Sigmoid colon (tissue), 7 donors: ENCODE results near the gene CHD3. TPM values are rescaled to one million over a fixed set of nuclear protein-coding genes. Genes with fewer than 3 reads are reported as not detected.

Experiments used
- DNase-seq: peaks from one replicate; pipeline ENCODE4 v3.0.0-alpha.2; 2019
- H3K27ac ChIP-seq, 4 donors: fragments of 200-600 bp; sonication (generic); one replicate each; pipeline ENCODE4 v1.5.1; 2016 to 2019; ENCODE audit warnings: mild to moderate bottlenecking in 1 of 4
- H3K27me3 ChIP-seq, 3 donors: fragments of 200-600 bp; sonication (generic); one replicate each; pipeline ENCODE4 v1.5.1; 2019; ENCODE audit warnings: mild to moderate bottlenecking in 1 of 3
- H3K36me3 ChIP-seq, 4 donors: fragments of 200-600 bp; sonication (generic); one replicate each; pipeline ENCODE4 v1.5.1; 2016 to 2019
- H3K4me1 ChIP-seq, 4 donors: fragments of 200-600 bp; sonication (generic); one replicate each; pipeline ENCODE4 v1.5.1; 2017 to 2019
- H3K4me3 ChIP-seq, 4 donors: fragments of 200-600 bp; sonication (generic); one replicate each; pipeline ENCODE4 v1.5.1; 2017 to 2019; ENCODE audit warnings: mild to moderate bottlenecking in 2 of 4, moderate library complexity in 1 of 4
- H3K9me3 ChIP-seq, 4 donors: fragments of 200-600 bp in 3 of 4; sonication (generic) in 3 of 4; one replicate each; pipeline versions ENCODE4 v1.5.1 to v1.6.1; 2013 to 2019
- EP300 ChIP-seq, 4 donors: sonication (generic); formaldehyde crosslinking; IDR thresholded peaks; one replicate each; pipeline ENCODE4 v1.6.1; 2017; ENCODE audit warnings: antibody characterized with exemption in 4 of 4
- POLR2A ChIP-seq, 2 donors: fragments of 450-650 bp; IDR thresholded peaks; one replicate each; pipeline ENCODE4 v1.6.1; 2016; ENCODE audit warnings: antibody characterized with exemption in 2 of 2, mild to moderate bottlenecking in 2 of 2, moderate library complexity in 2 of 2
- POLR2AphosphoS5 ChIP-seq, 4 donors: sonication (generic); formaldehyde crosslinking; IDR thresholded peaks; one replicate each; pipeline ENCODE4 v1.6.1; 2017; ENCODE audit warnings: antibody characterized with exemption in 4 of 4
- WGBS, 2 donors: extraction: QIAGEN DNeasy Blood & Tissue Kit; methylation state at CpG; one replicate each; pipeline ENCODE4 v1.1.7; 2013; 5-methylcytosine and 5-hydroxymethylcytosine counted together
- intact Hi-C: fragments of 100-400 bp; cut with DNase I; formaldehyde crosslinking; loops from one replicate; pipeline ENCODE4 v1.15.1; 2023
- polyA plus RNA-seq, 3 donors: library from polyadenylated mRNA; stranded (reverse); fragments of 200-250 nt; gene quantifications; one replicate each; pipeline ENCODE4 v1.2.3, GENCODE V29; 2013
- total RNA-seq, 4 donors: library from RNA; depleted of rRNA; stranded (reverse); fragments of >200 nt; gene quantifications; one replicate each; pipeline ENCODE4 v1.1.0, GENCODE V29; 2016
- TF ChIP-seq, protein P1 (sequence below), 4 experiments: fragments of 450-650 bp in 3 of 4; fragments of 200-600 bp in 1 of 4; IDR thresholded peaks; one replicate each; pipeline ENCODE4 v1.5.1; 2016 to 2019; ENCODE audit warnings: antibody characterized with exemption in 4 of 4, mild to moderate bottlenecking in 3 of 4, moderate library complexity in 2 of 4
- donor health status: healthy with polysubstance abuse.
- donor health status: Bipolar disorder and iron deficiency.
- donor health status: healthy.

The CHD3 gene
- total and polyA plus RNA-seq, 7 donors: 33.8 to 147 (median 97.2) TPM

DNA sequence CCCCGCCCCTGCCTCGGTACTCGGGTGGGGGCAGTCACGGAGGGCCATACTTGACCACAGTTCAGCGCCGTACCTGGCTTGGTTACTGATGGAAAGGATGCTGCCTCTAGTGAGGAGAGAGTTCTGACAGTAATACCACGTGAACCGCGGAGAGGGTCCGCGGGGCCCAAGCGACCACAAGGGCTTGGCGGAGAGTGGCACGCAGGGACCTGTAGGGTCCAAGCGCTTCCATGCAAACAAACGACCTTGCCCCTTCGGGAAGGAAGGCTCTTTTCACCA is 45.4 kb upstream of the CHD3 start:
- H3K4me3 ChIP-seq: peak overlapping the region; percentile 61 to 85 (median 73)
- H3K9me3 ChIP-seq: no peaks in the 10 kb centered on the region
- TF ChIP-seq POLR2AphosphoS5 (IDR thresholded peaks at IDR 0.05) (no peak), POLR2A (IDR thresholded peaks at IDR 0.05) (no peak), EP300 (IDR thresholded peaks at IDR 0.05) (no peak)
- TF ChIP-seq, protein P1, sequence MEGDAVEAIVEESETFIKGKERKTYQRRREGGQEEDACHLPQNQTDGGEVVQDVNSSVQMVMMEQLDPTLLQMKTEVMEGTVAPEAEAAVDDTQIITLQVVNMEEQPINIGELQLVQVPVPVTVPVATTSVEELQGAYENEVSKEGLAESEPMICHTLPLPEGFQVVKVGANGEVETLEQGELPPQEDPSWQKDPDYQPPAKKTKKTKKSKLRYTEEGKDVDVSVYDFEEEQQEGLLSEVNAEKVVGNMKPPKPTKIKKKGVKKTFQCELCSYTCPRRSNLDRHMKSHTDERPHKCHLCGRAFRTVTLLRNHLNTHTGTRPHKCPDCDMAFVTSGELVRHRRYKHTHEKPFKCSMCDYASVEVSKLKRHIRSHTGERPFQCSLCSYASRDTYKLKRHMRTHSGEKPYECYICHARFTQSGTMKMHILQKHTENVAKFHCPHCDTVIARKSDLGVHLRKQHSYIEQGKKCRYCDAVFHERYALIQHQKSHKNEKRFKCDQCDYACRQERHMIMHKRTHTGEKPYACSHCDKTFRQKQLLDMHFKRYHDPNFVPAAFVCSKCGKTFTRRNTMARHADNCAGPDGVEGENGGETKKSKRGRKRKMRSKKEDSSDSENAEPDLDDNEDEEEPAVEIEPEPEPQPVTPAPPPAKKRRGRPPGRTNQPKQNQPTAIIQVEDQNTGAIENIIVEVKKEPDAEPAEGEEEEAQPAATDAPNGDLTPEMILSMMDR (IDR thresholded peaks at IDR 0.05): no peak
- DNase-seq: no peak
- no peaks in the 10 kb centered on the region for H3K27me3 ChIP-seq
- peaks cover 14 to 36% (median 27%) of the 10 kb centered on the region in 4 donors for H3K36me3 ChIP-seq
- WGBS, 2 donors: 0% methylated on average over 17 of the region's 17 CpGs
- peak overlapping the region; percentile 96 to 100 (median 98) for H3K27ac ChIP-seq
- H3K4me1 ChIP-seq: peaks cover 0 to 71% (median 53%) of the 10 kb centered on the region in 4 donors
- intact Hi-C loops: loop anchor here (1.0 to 5.0 kb wide), 3 partner anchors 9 to 601 kb away; partner anchors contain the start of genes GABARAP and KDM6B

DNA sequence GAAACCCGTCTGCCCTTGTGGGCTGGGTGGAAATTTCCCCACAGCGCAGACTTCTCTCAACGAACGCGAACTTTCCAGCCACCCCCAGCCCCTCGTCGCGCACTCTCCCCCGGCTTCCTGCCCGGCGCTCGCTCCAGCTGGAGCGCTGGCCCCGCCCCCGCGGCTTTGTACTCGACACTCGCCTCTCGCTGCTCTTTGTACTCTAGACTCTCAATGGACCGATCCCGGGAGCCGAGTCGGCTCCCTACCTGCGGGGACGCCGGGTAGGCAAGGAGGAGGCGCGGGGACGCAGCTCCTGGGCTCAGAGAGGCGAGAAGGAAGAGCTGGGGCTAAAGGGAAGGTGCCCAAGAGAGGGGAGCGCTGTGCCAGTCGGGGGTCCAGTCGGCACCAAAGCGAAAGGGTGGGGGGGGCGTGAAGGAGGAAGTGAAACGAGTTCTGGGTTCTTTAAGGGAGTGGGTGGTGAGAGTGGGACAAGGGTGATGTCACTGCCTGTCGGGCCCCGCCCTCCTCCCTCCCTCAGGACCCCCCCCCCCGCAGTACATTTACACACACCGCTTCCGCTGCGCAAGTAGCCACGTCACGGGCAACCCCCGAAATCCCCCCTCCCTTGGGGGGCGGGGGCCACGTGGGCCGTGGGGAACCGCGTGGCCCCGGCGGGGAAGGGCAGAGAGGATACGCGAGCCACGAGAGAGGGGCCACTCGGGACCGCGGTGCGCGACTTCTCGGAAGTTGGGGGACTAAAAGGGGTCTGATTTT is 44.9 kb upstream of the CHD3 start:
- Histone ChIP-seq H3K4me3 (peak overlapping the region; percentile 61 to 85 (median 73)), H3K27me3 (no peaks in the 10 kb centered on the region), H3K9me3 (no peaks in the 10 kb centered on the region), H3K36me3 (peaks cover 17 to 41% (median 33%) of the 10 kb centered on the region in 4 donors), H3K27ac (peak overlapping the region; percentile 96 to 100 (median 98)), H3K4me1 (peaks cover 0 to 66% (median 48%) of the 10 kb centered on the region in 4 donors)
- 1% methylated on average over 60 to 61 of the region's 61 CpGs for WGBS, 2 donors
- TF ChIP-seq POLR2AphosphoS5 (IDR thresholded peaks at IDR 0.05) (peak; percentile 15 to 73 (median 56)), POLR2A (IDR thresholded peaks at IDR 0.05) (peak; percentile 42 to 61), EP300 (IDR thresholded peaks at IDR 0.05) (peak in 2 of 4 donors; percentile 28 to 70)
- TF ChIP-seq, protein P1 (IDR thresholded peaks at IDR 0.05): no peak
- intact Hi-C loops: loop anchor here (1.0 to 5.0 kb wide), 3 partner anchors 9 to 601 kb away; partner anchors contain the start of genes GABARAP and KDM6B
- DNase-seq: peak; percentile 90

DNA sequence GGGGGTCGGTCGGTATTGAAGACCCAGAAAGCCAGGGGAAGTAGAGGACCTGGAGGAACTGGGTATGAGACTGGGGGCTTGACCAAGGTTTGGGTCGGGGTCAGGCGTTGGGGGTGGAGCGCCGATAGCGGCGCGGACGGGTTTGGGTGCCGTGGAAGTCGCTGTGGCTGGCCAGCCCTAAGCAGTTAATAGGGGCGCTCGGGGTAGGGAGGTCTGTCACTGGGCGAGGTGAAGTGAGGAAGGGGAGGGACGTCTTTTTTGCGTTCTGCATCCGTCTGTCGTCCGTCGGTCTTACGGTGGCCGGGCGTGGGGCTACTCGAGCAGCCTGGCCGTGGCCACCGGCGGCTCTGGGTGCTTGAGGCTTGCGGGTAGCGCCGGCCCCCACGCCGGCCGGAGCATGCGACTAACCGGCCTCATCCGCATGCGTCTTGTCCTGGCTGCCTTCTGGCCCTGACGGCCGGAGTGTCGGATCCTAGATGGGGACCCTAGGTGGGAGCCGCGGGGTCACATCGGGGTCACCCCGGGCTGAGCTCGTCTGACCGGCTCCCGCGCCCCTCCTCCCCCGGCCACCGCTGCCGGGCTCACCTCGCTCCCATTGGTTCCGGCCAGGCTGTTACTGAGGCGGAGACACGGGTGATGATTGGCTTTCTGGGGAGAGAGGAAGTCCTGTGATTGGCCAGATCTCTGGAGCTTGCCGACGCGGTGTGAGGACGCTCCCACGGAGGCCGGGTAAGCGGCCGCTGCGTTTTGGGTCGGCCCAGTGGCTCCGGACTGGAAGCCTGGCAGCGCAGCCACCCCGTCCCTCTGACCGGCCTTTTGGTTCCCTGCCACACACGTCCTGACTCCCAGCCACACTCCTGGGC is 44.1 kb upstream of the CHD3 start:
- Histone ChIP-seq H3K9me3 (no peaks in the 10 kb centered on the region), H3K36me3 (peaks cover 25 to 48% (median 39%) of the 10 kb centered on the region in 4 donors), H3K27me3 (no peaks in the 10 kb centered on the region), H3K4me1 (peaks cover 0 to 58% (median 40%) of the 10 kb centered on the region in 4 donors), H3K4me3 (peak overlapping the region; percentile 61 to 85 (median 73)), H3K27ac (peak overlapping the region; percentile 96 to 100 (median 98))
- TF ChIP-seq, protein P1 (IDR thresholded peaks at IDR 0.05): no peak
- TF ChIP-seq POLR2A (IDR thresholded peaks at IDR 0.05): peak; percentile 64 to 78
- peak; percentile 81 to 99 (median 88) for TF ChIP-seq POLR2AphosphoS5 (IDR thresholded peaks at IDR 0.05)
- intact Hi-C loops: loop anchor here (5.0 kb wide), 2 partner anchors 313 to 602 kb away; partner anchors contain the start of gene GABARAP
- DNase-seq: peak; percentile 97
- WGBS, 2 donors: 0% methylated on average over 71 of the region's 71 CpGs

DNA sequence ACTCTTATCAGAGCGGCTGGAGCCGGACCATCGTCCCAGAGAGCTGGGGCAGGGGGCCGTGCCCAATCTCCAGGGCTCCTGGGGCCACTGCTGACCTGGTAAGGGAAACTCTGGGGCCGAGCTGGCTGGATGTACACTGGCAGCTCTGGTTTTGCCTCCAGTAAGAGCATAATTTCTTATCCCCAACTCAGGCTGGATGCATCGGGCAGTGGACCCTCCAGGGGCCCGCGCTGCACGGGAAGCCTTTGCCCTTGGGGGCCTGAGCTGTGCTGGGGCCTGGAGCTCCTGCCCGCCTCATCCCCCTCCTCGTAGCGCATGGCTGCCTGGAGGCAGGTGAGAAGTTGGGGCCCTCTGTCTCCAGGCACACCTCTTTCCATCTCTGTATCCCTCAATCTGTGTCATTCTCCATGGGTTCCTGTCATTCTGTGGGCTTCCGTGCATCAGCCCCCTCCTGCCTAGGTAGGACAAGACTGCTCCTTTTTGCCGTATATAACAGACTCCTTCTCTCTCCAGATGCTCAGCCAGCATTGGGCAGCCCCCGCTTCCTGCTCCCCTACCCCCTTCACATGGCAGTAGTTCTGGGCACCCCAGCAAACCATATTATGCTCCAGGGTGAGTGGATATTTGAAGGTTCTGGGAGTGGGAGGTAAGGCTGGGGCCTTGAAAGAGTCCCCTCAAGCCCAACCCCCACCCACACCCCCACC is 43.1 kb upstream of the CHD3 start:
- no peaks in the 10 kb centered on the region for H3K9me3 ChIP-seq
- H3K27ac ChIP-seq: peak overlapping the region; percentile 96 to 100 (median 98)
- H3K4me3 ChIP-seq: peak overlapping the region in 3 of 4 donors; percentile 61 to 75 (median 71)
- peaks cover 0 to 48% (median 32%) of the 10 kb centered on the region in 4 donors for H3K4me1 ChIP-seq
- DNase-seq: peak; percentile 69
- no peaks in the 10 kb centered on the region for H3K27me3 ChIP-seq
- peaks cover 34 to 52% (median 47%) of the 10 kb centered on the region in 4 donors for H3K36me3 ChIP-seq
- intact Hi-C loops: no loop called here
- 83 to 86% methylated on average over 15 of the region's 15 CpGs for WGBS, 2 donors
- TF ChIP-seq EP300 (IDR thresholded peaks at IDR 0.05) (no peak), POLR2AphosphoS5 (IDR thresholded peaks at IDR 0.05) (no peak), POLR2A (IDR thresholded peaks at IDR 0.05) (no peak)
- TF ChIP-seq, protein P1 (IDR thresholded peaks at IDR 0.05): no peak
